GM23248 (cell line): Measurements from ENCODE around the gene ENOSF1. TPM values are rescaled to one million over a fixed set of nuclear protein-coding genes. Genes with fewer than 3 reads are reported as not detected.

Experiments
- DNase-seq: peaks from one replicate; pipeline ENCODE4 v3.0.0-alpha.2; 2015
- H2AFZ ChIP-seq: fragments of 200-600 bp; sonication (generic); 2 replicates; pipeline ENCODE4 v1.6.1; 2016; ENCODE audit warnings: antibody characterized with exemption
- H3F3A ChIP-seq: fragments of 200-600 bp; sonication (generic); 2 replicates; pipeline ENCODE4 v1.6.1; 2016; ENCODE audit warnings: mild to moderate bottlenecking, antibody characterized with exemption, mixed run types; ENCODE audit not compliant: insufficient read depth
- H3K27ac ChIP-seq: fragments of 200-600 bp; sonication (generic); 2 replicates; pipeline ENCODE4 v1.5.1; 2016; ENCODE audit warnings: mild to moderate bottlenecking
- H3K27me3 ChIP-seq: fragments of 200-600 bp; sonication (generic); replicated peaks from 2 replicates; pipeline ENCODE4 v1.6.1; 2016; ENCODE audit warnings: mild to moderate bottlenecking; ENCODE audit not compliant: insufficient read depth
- H3K36me3 ChIP-seq: fragments of 200-600 bp; sonication (generic); 2 replicates; pipeline ENCODE4 v1.6.1; 2016; ENCODE audit warnings: low read depth, mild to moderate bottlenecking
- H3K4me1 ChIP-seq: fragments of 200-600 bp; sonication (generic); 2 replicates; pipeline ENCODE4 v1.6.1; 2016; ENCODE audit warnings: mild to moderate bottlenecking; ENCODE audit not compliant: insufficient read depth
- H3K4me2 ChIP-seq: fragments of 200-600 bp; sonication (generic); one replicate; pipeline ENCODE4 v1.6.1; 2016; ENCODE audit warnings: mild to moderate bottlenecking; ENCODE audit not compliant: unreplicated experiment
- H3K4me3 ChIP-seq: fragments of 200-600 bp; sonication (generic); 2 replicates; pipeline ENCODE4 v1.5.1; 2016; ENCODE audit warnings: mild to moderate bottlenecking
- H3K79me2 ChIP-seq: fragments of 200-600 bp; sonication (generic); 2 replicates; pipeline ENCODE4 v1.6.1; 2016; ENCODE audit warnings: mild to moderate bottlenecking; ENCODE audit not compliant: insufficient read depth
- H3K9ac ChIP-seq: fragments of 200-600 bp; sonication (generic); 2 replicates; pipeline ENCODE4 v1.6.1; 2016; ENCODE audit warnings: mild to moderate bottlenecking
- H3K9me2 ChIP-seq: fragments of 200-600 bp; sonication (generic); 2 replicates; pipeline ENCODE4 v1.6.1; 2016; ENCODE audit warnings: mixed run types, mild to moderate bottlenecking, moderate library complexity; ENCODE audit not compliant: insufficient read depth
- H3K9me3 ChIP-seq: fragments of 200-600 bp; sonication (generic); one replicate; pipeline ENCODE4 v1.6.1; 2017; ENCODE audit warnings: low read depth
- H4K20me1 ChIP-seq: fragments of 200-600 bp; sonication (generic); 2 replicates; pipeline ENCODE4 v1.6.0; 2016; ENCODE audit not compliant: insufficient read depth
- EZH2 ChIP-seq: fragments of 200-600 bp; sonication (generic); IDR thresholded peaks from 2 replicates; pipeline ENCODE4 v1.6.1; 2018; ENCODE audit warnings: antibody characterized with exemption, mild to moderate bottlenecking; ENCODE audit not compliant: insufficient read depth, poor library complexity, severe bottlenecking
- EZH2phosphoT487 ChIP-seq: fragments of 200-600 bp; sonication (generic); IDR thresholded peaks from 2 replicates; pipeline ENCODE4 v1.6.1; 2018; ENCODE audit warnings: antibody characterized with exemption, moderate library complexity, mild to moderate bottlenecking, low read depth; ENCODE audit not compliant: insufficient read depth
- WGBS, 2 experiments: methylation state at CpG; one replicate each; pipeline ENCODE4 v1.1.6; 2015 to 2017; ENCODE audit warnings: low lambda C conversion rate in 2 of 2, low coverage in 1 of 2; ENCODE audit errors: missing lambda C conversion rate in 2 of 2; 5-methylcytosine and 5-hydroxymethylcytosine counted together
- in situ Hi-C: fragments of 300-500 bp; cut with MboI; formaldehyde crosslinking; loops from 2 replicates; pipeline ENCODE4 v1.15.0; 2020
- polyA plus RNA-seq: library from polyadenylated mRNA; unstranded; fragments of >200 nt; fragmentation: Nextera tagmentation; extraction: Ambion mirVana; gene quantifications from 2 replicates; pipeline ENCODE4 v1.2.1, GENCODE V29; 2016
- total RNA-seq: library from RNA; depleted of rRNA; stranded (reverse); fragments of >200 nt; shearing (Covaris generic); gene quantifications from 2 replicates; pipeline ENCODE4 v1.2.3, GENCODE V29; 2014

The ENOSF1 gene
- total and polyA plus RNA-seq, 2 experiments from 2014 or later = 17.5 to 20.0 TPM

GRCh38 chr18:658001-658946, 54.2 kb downstream of the ENOSF1 start:
- H3K9me3 ChIP-seq = no peaks in the 10 kb centered on the region
- DNase-seq = peak; percentile 94
- peak overlapping the region; percentile 79 for H3K4me3 ChIP-seq
- H4K20me1 ChIP-seq = no peaks in the 10 kb centered on the region
- peak overlapping the region; percentile 91 for H2AFZ ChIP-seq
- H3K27ac ChIP-seq = peak overlapping the region; percentile 32
- H3K36me3 ChIP-seq = no peaks in the 10 kb centered on the region; the same call in 1 of the 2 replicates
- in situ Hi-C loops = no loop called here
- no peaks in the 10 kb centered on the region for H3K27me3 ChIP-seq
- H3K79me2 ChIP-seq = peaks cover 32% of the 10 kb centered on the region
- H3K4me2 ChIP-seq = peak overlapping the region; percentile 84
- TF ChIP-seq EZH2 (no peak), EZH2phosphoT487 (no peak)
- no peaks in the 10 kb centered on the region for H3F3A ChIP-seq
- no peaks in the 10 kb centered on the region for H3K9me2 ChIP-seq
- peak overlapping the region; percentile 77 for H3K9ac ChIP-seq
- H3K4me1 ChIP-seq = no peaks in the 10 kb centered on the region
- 3% methylated on average over 67 to 72 of the region's 72 CpGs for WGBS, 2 experiments

GRCh38 chr18:657311-658000, 55.0 kb downstream of the ENOSF1 start, which contains the start of gene TYMS:
TYMS (plus strand) TSS chr18:657653; CDS start chr18:657743, 90 bp downstream.
- H3K27me3 ChIP-seq = no peaks in the 10 kb centered on the region
- no peaks in the 10 kb centered on the region for H3K4me1 ChIP-seq
- H3K4me2 ChIP-seq = peak within 1 kb of the TSS; percentile 84
- peak within 1 kb of the TSS; percentile 79 for H3K4me3 ChIP-seq
- in situ Hi-C loops = no loop called here
- no peaks in the 10 kb centered on the region for H4K20me1 ChIP-seq
- WGBS, 2 experiments = 2% methylated on average over 58 to 69 of the region's 79 CpGs
- TF ChIP-seq EZH2 (no peak), EZH2phosphoT487 (no peak)
- peak within 1 kb of the TSS; percentile 91 for H2AFZ ChIP-seq
- peak within 1 kb of the TSS; percentile 77 for H3K9ac ChIP-seq
- H3K9me3 ChIP-seq = no peaks in the 10 kb centered on the region
- peak within 1 kb of the TSS; percentile 32 for H3K27ac ChIP-seq
- H3K79me2 ChIP-seq = peaks cover 32% of the 10 kb centered on the region
- no peaks in the 10 kb centered on the region; the same call in 1 of the 2 replicates for H3K36me3 ChIP-seq
- peak; percentile 64 for DNase-seq
- no peaks in the 10 kb centered on the region for H3K9me2 ChIP-seq
- H3F3A ChIP-seq = no peaks in the 10 kb centered on the region

GRCh38 chr18:655445-655844, 57.0 kb downstream of the ENOSF1 start:
- no peak for DNase-seq
- H3K9me3 ChIP-seq = no peaks in the 10 kb centered on the region
- H3K27ac ChIP-seq = no peak overlapping the region
- peaks cover 23% of the 10 kb centered on the region for H3K79me2 ChIP-seq
- H3K4me1 ChIP-seq = no peaks in the 10 kb centered on the region
- WGBS, 2 experiments = 79% methylated on average over 6 of the region's 6 CpGs
- H3K4me2 ChIP-seq = no peak overlapping the region
- no peak overlapping the region for H3K9ac ChIP-seq
- H2AFZ ChIP-seq = no peak overlapping the region
- H3K36me3 ChIP-seq = no peaks in the 10 kb centered on the region
- in situ Hi-C loops = no loop called here
- no peak overlapping the region for H3K4me3 ChIP-seq
- no peaks in the 10 kb centered on the region for H3F3A ChIP-seq
- TF ChIP-seq EZH2phosphoT487 (no peak), EZH2 (no peak)
- no peaks in the 10 kb centered on the region for H4K20me1 ChIP-seq
- no peaks in the 10 kb centered on the region for H3K27me3 ChIP-seq
- no peaks in the 10 kb centered on the region for H3K9me2 ChIP-seq

GRCh38 chr18:654601-655000, 57.8 kb downstream of the ENOSF1 start:
- no peak overlapping the region for H3K4me3 ChIP-seq
- no peaks in the 10 kb centered on the region for H4K20me1 ChIP-seq
- no peaks in the 10 kb centered on the region for H3K27me3 ChIP-seq
- no peaks in the 10 kb centered on the region for H3K9me2 ChIP-seq
- no peak for DNase-seq
- H3K9me3 ChIP-seq = no peaks in the 10 kb centered on the region
- H3K79me2 ChIP-seq = peaks cover 14% of the 10 kb centered on the region
- no peaks in the 10 kb centered on the region for H3K4me1 ChIP-seq
- no peaks in the 10 kb centered on the region for H3K36me3 ChIP-seq
- no peak overlapping the region for H3K27ac ChIP-seq
- WGBS, 2 experiments = 97 to 98% methylated on average over 4 of the region's 4 CpGs
- no peak overlapping the region for H2AFZ ChIP-seq
- no peak overlapping the region for H3K4me2 ChIP-seq
- in situ Hi-C loops = no loop called here
- H3F3A ChIP-seq = no peaks in the 10 kb centered on the region
- TF ChIP-seq EZH2 (no peak), EZH2phosphoT487 (no peak)
- no peak overlapping the region for H3K9ac ChIP-seq
